Measurements from ENCODE around the gene PNLIPRP2.

Gene PNLIPRP2

DNA sequence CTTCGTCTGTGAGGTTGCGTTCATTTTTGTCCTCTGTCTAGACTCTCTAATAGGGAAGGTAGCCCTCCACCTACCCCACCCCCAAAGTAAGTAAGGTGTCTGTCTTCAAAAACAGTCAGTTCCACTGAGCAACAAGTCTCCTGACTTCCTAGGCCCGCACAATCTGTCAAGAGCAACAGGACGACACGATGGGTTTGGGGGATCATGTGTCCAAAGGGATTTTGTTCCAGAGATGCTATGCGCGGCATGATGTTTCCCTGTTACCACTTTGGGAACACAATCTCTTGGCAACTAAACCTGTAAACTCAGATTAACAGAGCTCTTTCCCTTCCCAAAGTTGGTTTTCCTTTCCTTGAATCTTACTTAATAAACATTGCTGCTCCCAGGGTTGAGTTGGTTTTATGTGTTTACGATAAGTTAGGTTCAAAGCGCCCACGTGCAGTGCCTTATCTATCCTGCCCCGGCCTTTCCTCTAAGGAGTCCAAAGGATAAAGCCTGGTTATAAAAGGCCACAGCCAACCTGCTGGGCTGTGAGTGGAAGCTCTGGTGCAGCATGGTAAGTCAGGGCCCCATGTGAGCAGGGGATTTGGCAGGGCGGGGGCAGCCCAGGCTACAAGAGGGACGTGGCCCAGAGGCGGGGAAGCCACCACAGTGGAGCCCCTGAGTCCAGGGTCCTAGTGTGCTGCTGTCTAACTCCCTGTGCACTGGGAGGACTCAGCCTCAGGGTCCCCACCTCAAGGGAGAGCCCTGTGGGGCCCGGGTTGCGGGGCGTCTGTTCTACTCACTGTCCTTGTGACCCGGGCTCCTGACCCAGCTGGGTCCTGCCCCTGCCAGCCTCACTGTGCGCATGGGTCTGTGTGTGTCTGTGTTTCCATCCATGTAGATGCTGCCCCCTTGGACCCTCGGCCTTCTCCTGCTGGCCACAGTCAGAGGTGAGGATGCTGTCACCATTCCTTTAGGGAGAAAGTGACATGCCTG, at the start of gene PNLIPRP2:
PNLIPRP2 (plus strand) TSS at position 531 of the 978 bp plus-strand sequence.
- no peak for DNase-seq (ENCODE audit: low read depth)

DNA sequence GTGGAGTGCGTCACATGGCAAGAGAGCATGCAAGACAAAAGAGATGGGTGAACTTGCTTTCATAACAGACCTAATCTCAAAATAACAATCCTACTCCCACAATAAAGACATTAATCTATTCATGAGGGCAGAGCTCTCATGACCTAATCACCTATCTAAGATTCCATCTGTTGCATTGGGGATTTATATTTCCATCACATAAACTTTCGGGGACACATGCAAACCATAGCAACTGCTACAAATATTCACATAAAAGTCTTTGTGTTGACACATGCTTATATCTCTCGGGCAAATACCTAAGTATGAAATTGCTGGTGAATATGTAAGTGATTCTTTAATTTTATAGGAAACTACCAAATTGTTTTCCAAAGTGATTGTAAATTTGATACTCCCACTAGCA, 46.0 kb upstream of the PNLIPRP2 start:
- DNase-seq (ENCODE audit: low read depth), result no peak

DNA sequence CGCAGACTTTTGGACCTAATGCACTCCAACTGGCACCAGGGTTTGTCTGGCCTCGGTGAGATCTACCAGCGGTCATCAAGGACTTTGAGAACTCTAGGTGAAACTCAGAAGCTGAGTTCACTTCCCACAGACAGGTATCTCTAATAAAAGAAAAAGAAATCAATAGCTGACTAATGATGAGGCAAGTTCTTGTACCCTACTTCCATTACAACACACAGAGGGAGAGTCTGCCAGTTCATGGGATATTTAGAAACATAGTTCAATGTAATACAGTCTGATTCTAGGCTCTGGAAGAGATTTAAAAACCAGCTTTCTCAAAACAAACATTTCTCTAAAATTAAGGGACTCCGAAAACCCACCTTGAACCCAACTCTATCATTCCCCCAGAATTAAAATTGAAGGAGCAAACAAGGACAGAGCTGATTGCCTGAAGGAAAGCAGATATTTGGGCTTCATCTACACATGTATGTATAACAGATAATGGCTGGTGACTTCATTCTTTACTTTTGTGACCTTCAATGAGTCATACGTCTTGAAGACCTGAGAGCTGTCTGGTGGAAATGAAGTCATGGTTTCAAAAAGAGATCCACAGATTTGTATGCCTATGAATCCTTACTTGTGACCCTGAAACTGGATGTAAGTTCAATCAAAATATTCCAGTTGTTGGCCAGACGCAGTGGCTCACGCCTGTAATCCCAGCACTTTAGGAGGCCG, 32.7 kb upstream of the PNLIPRP2 start:
- DNase-seq (ENCODE audit: low read depth), result no peak

DNA sequence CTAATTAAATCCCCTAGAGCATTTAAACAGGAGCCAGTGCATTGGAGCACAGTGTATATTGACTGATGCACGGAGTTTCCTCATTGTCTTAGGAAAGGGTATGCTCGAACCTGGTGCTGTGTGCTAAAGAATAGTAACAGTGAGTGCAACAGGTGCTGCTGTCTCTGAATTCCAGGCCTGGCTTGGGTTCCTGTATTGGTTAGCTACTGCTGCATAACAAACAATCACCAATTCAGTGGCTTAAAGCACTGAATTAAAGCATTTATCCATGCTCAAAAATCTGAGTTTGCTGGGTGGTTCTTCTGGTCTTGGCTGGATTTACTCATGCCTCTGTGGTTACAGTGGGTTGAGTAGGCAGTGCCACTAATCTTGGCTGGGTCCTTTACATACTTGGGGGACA, 31.8 kb upstream of the PNLIPRP2 start:
- DNase-seq (ENCODE audit: low read depth), result no peak

DNA sequence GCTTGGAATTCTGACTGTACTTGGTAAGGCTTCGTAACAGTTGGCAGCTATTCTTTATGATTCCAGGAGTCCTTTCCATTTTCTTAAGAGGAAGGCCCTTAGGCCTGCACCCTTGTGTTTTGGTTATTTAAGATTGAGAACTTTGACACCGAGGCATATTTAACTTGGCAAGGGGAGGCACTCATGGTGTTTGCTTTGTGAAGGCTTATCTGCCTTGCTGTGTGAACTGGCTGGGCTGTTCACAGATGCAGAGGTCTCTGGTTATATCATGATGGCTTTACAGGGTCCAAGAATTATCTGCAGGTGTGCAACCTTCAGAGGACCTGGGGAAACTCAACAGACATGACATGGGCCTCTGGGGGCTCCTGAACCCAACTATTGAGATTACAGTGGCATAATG, 30.8 kb upstream of the PNLIPRP2 start:
- DNase-seq (ENCODE audit: low read depth), result no peak

DNA sequence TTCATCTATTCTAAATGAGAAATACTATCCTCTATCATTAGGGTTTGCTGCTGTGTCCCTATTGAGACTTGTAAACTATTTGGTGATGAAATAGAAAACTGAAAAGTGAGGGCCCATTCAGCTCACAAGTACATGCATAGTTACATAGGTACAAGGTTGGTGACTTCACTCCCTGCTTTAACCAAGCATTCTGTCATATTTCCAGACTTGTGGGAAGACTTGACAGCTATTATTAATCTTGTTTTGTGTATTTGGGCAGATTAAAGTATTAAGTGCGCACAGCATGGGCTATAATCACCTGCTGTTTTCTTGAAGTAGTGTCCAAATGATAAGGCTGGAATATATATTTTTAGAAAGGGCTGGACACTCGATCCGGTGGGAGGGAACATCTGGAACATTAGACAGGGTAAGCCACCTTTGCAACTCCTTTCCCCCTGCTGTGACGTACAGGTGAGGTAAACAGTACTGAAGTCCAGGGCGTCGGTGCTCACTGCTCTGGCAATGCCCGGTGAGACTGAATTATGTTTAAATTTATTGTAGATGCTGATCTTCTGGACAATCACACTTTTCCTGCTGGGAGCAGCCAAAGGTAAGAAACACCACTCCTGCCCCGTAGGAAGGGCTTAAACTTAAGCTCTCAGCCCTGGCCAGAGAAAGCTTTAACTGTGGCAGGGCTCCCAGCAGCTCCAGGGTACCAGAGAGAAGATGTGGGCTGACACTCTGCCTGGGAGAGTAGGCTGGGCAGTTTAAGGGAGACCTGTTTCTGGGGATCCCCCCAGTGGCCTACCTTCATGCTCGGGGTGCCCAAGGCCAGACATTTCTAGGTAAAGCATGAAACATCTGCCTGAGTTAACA, 29.9 kb upstream of the PNLIPRP2 start, which contains the start of gene PNLIPRP1:
PNLIPRP1 (plus strand) TSS at position 370 of the 855 bp plus-strand sequence; CDS start at position 541, 171 bp downstream.
- no peak for DNase-seq (ENCODE audit: low read depth)

DNA sequence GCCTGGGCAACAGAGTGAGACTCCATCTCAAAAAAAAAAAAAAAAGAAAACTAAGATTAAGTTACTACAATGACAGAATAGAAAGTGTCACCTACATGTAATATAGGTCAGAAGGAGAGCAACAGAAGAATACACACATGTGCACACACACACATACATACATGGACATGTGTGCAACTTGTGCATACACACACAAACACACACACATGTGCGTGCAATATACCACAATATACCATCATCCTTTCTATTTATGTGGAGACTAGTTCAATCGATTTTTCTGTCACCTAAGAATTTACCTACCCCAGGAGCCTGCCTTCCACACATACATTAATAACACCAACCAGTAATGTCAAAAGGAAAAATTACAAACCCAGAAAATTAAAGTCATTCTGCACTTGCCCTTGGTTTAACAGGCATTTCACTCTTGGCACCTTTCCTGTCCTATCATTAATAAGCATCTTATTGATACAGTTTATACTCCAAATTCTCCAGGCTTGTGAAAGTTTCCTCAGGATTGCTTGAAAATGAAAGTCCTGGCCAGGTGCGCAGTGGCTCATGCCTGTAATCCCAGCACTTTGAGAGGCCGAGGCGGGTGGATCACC, 27.5 kb upstream of the PNLIPRP2 start:
- DNase-seq (ENCODE audit: low read depth), result no peak

DNA sequence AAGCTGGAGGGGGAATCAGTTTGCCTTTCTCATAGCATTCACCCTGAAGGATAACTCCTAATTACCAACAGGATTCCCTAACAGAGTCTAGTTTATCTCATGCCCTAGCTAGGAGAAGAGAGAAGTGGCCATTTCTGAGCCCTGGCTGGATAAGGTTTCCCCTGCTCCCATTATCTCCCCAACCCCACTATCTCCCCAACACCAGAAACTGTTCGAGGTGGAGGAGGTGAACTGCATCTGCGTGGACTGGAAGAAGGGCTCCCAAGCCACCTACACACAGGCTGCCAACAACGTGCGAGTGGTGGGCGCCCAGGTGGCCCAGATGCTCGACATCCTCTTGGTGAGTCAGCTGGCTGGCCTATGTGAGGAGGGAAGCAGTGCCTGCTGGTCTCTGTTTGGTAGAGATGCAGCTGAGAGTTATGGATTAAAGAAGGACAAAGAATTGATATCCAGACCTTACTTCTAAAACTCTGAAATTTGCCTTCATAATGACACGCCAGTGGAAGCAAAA, 26.2 kb upstream of the PNLIPRP2 start:
- no peak for DNase-seq (ENCODE audit: low read depth)

DNA sequence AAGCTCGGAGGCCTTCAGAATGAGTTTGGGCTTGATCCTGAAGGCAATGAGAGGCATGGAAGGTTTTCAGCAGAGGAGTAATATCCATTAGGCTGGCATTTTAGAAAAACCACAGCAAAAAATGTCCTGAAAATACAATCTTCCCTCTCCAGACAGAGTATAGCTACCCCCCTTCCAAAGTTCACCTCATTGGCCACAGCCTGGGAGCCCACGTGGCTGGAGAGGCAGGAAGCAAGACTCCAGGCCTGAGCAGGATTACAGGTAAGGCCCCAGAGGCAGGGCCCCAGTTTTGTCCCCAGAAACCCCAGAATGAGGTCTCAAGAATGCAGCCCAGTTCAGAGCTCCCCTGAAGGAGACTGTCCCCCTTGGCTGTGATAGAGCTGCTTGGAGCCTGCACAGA, 24.7 kb upstream of the PNLIPRP2 start:
- no peak for DNase-seq (ENCODE audit: low read depth)

DNA sequence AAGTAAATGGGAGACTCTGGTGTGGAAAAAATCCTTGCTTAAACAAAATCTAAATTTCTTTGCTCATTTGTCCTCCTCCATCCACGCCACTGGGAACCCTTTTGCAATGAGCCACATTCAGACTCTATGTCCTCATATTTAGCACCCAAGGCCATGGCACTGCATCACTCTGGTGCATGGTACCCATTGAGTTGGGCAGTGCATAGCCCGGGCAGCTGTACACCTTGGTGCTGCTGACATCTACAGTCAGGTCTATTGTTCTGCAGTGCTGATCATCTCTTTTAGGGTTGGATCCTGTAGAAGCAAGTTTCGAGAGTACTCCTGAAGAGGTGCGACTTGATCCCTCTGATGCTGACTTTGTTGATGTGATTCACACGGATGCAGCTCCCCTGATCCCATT, 23.2 kb upstream of the PNLIPRP2 start:
- DNase-seq (ENCODE audit: low read depth), result no peak

DNA sequence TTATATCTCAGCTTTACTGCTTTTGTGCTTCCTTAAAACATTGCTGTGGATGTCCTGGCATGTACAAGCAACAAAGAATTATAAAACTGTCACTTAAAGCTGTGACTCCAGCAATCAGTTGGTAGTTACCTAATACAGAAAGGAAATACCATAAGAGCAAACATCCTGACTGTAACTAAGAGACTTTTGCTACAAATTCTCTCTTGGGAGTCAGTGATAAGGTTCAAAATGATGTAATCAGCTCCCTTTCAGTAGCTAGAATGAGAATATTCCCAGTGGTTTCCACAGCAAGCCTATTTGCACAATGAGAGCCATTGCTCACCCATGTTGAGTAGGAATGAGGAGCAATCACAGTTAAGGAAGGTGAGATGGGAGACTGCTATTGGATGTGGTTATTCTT, 22.4 kb upstream of the PNLIPRP2 start:
- DNase-seq (ENCODE audit: low read depth), result no peak

DNA sequence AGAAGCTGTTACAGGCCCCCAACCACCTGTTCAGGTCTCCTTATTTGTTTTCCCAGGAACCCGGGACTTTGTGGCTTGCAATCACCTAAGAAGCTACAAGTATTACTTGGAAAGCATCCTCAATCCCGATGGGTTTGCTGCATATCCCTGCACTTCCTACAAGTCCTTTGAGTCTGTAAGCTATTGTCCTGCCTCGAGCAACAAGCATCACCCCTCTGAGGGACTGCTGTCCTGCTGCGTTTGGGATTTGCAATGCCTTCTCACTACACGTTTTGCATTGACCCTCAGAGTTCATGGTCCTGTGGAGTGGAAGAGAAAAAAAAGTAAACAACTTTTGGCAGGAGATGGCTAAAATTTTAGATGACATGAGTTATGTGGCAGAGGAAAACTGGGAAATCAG, 20.8 kb upstream of the PNLIPRP2 start:
- DNase-seq (ENCODE audit: low read depth), result no peak

DNA sequence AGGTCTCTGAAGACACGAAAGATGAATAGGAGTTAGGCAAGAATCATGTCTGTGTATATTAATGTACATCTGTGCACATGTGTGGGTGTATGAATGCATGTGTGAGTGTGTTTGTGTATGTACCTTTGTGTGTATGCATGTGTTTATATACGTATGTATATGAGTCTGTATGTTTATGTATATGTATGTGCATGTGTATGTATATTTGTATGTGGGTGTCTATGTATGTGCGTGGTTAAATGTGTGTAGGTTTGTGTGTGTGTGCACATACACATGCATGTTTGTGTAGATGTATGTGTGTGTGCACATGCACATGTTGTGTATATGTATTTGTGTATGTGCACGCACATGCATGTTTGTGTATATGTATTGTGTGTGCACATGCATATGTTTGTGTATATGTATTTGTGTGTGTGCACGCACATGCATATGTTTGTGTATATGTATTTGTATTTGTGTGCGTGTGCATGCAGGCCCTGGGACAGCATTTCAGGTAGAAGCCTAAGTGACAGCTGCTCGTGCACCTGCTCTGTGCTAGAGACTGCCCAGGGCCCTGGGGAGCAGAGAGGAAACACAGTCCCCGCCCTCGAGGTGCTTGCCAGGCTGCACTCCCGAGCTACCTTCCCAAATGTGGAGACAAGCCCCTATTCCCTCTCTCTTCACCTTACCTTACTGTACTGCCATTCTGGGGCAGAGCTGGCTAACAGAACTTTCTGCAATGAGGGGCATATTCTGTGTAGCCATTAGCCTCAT, 17.9 kb upstream of the PNLIPRP2 start:
- no peak for DNase-seq (ENCODE audit: low read depth)

DNA sequence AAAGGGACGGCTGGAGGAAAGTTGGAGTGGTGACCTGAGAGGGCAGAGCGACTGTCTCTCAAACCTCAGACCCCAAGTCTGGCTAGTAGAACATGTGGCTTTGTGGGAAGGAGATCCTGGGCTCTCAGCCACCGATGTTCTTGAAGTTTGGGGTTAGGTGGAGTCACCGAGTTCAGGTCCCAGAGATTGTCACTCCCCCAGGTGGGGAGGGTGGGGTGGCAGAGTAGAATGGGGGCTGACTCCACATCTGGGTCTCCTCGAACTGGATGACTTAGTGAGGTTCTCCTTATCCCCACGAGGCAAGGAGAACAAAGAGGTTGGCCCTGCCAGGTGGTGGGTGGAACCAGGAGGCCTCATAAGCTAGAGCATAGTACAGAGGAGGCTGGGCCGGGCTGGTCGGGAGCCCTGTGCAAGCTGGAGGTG, 14.7 kb upstream of the PNLIPRP2 start:
- no peak for DNase-seq (ENCODE audit: low read depth)

DNA sequence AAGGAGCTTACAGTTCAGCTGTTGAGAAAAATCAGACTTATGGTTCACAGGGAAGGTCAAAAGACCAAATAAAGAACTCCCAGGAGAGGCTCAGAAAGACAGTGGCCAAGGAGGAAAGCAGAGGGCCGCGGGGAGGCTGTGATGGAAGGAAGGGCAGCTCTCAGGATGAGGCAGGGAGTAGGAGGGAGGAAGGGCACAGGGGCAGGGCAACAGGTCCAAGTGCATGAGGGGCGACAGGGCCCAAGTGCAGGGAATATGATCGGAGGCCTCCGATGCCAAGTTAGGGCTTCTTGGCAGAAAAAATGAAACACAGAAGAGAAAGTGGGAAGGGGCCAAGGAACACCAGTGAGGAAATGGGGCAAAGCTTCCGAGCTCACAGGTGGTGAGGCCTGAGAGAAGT, 13.4 kb upstream of the PNLIPRP2 start:
- DNase-seq (ENCODE audit: low read depth), result no peak

DNA sequence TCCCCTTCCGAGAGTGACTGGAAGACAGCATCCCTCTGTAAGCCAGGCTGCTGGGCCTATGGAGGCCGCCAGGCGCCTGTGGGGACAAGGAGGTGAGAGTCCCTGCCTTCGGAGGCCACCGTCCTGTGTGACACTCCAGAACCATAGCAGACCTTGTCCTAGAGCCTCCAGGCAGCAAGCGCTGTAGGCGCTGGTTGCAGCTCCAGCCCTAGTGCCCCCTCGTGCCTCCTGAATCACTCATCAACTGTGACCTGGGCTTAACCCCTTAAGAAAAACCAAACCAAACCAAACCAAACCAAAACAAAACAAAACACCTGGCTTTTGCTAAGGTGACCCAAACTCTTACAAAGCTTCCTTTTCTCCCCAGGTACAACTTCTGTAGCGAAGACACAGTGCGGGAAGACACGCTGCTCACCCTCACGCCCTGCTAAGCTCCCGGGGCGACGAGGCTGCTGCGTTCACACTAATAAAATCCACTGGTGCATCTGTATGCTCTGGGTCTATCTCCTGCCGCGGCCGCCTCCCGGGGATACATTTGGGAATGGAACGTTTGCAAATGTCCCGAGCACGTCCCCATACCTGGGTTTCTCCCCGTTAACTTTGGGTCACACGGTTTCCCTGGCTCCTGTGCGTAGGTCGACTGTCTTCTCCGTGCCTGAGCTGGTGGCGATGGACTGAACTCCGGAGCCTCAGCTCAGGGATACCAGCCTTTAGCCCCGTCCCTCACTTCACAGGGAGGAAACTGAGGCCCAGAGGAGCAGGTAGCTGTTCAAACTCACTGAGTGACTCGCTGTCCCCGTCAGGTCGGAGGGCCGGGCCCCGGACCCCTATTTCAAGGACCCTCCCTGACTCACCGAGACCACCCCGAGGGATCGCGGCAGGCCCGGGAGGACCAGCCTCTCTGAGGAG, 11.8 kb upstream of the PNLIPRP2 start:
- DNase-seq (ENCODE audit: low read depth), result no peak

DNA sequence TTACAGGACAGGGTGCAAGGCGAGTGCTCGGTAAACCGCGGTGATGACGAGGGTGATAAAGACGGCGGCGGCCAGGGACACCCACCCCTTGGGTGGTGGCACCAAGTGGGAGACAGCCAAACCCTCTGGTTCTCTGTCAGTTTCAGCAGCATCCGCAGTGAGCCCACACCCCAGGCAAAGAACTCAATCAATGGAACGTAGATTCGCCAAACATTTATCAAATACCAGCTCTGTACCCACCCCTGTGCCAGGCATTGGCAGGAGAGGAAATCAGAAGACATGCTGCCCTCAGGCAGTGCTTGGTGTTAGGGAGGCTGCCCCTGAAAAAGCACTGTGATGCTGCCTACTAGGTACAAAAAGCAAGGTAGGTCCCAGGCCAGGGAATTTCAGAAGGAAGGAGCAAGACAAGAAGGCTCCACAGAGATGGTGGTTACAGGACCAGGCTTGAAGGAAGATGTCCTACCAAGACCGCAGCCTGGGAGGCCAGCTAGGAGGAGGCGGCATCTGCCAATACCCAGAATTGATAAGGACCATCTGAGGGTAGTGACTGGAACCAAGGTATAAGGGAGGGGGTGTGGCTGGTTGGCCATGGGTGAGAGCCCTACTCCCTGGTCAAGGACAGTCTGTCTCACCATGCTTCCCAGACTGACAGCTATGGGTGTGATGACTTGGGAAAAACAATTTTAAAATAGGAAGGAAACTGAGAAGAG, 10.2 kb upstream of the PNLIPRP2 start:
- DNase-seq (ENCODE audit: low read depth), result no peak

DNA sequence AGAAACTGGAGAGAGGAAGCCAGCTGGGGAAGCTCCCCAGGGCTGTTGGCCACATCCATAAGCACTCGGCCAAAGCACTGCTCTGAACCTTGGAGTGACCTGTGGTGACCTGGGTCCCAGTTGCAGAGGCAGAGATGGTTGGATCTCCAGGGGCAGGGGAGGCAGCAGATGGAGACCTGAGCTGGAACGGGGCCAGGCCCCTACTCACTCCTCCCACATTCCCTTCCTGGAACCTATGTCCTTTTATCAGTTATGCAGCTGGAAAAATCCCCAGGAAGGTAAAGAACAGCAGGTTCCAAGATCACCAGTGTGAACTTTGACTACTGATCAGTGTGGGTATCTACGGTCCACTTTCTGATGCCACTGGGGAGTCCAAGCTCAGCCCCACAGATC, 9.6 kb upstream of the PNLIPRP2 start:
- DNase-seq (ENCODE audit: low read depth), result no peak
